Stimulated activated effector memory CD8-positive, alpha-beta T cell treated with anti-CD3 and anti-CD28 coated beads, Interleukin-12 subunit alpha, Interleukin-12 subunit beta, amount 100 ng/mL, for 72 hours (primary cell): ENCODE measurements around the gene CARD19.
"Not testable (repeated sequence)": the region's sequence is repeated elsewhere in the genome, so short reads cannot be mapped to it uniquely, and the experiment has no call there.

Experiments used
- ATAC-seq: fragments of 150-1000 bp; cut with Tn5 transposase; 2 replicates; pipeline ENCODE4 v1.10.0; 2021
- DNase-seq, 2 donors: peaks; one replicate each; pipeline ENCODE4 v3.0.0; 2021 to 2022; ENCODE audit warnings: low spot score in 2 of 2
- H3K27ac Mint-ChIP-seq: one replicate; pipeline ENCODE4 v1.8.0; 2022; ENCODE audit warnings: mild to moderate bottlenecking, mixed read lengths
- H3K36me3 Mint-ChIP-seq: one replicate; pipeline ENCODE4 v1.8.0; 2022; ENCODE audit warnings: mild to moderate bottlenecking, mixed read lengths
- H3K4me1 Mint-ChIP-seq: one replicate; pipeline ENCODE4 v1.8.0; 2022; ENCODE audit warnings: mixed read lengths
- H3K4me3 Mint-ChIP-seq: one replicate; pipeline ENCODE4 v1.8.0; 2022; ENCODE audit warnings: mild to moderate bottlenecking, mixed read lengths
- H3K9me3 Mint-ChIP-seq: one replicate; pipeline ENCODE4 v1.8.0; 2022; ENCODE audit warnings: mixed read lengths

Gene CARD19

GRCh38 chr9:93116072-93116961 is 20.3 kb downstream of the CARD19 start:
- no peak for DNase-seq
- H3K27ac Mint-ChIP-seq, result no peak overlapping the region
- H3K36me3 Mint-ChIP-seq, result peaks cover 65% of the 10 kb centered on the region
- no peaks in the 10 kb centered on the region for H3K9me3 Mint-ChIP-seq
- peaks cover 41% of the 10 kb centered on the region for H3K4me1 Mint-ChIP-seq
- no peak for ATAC-seq
- H3K4me3 Mint-ChIP-seq, result no peak overlapping the region

DNA sequence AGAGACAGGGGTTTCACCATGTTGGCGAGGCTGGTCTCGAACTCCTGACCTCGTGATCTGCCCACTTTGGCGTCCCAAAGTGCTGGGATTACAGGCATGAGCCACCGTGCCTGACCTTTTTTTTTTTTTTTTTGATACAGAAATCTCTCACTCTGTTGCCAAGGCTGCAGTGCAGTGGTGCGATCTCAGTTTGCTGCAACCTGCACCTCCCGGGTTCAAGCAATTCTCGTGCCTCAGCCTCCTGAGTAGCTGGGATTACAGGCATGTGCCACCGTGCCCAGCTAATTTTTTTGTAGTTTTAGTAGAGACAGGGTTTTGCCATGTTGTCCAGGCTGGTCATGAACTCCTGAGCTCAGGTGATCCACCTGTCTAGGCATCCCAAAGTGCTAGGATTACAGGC is 21.5 kb downstream of the CARD19 start:
- peak overlapping the region; percentile 33 for H3K27ac Mint-ChIP-seq
- H3K9me3 Mint-ChIP-seq, H3K4me3 Mint-ChIP-seq, ATAC-seq, DNase-seq: not testable (repeated sequence)
- H3K36me3 Mint-ChIP-seq, result peaks cover 72% of the 10 kb centered on the region
- peaks cover 49% of the 10 kb centered on the region for H3K4me1 Mint-ChIP-seq

GRCh38 chr9:93117924-93118862 is 22.2 kb downstream of the CARD19 start:
- ATAC-seq (no peak), DNase-seq (no peak)
- Mint-ChIP-seq H3K4me1 (peaks cover 49% of the 10 kb centered on the region), H3K27ac (peak overlapping the region; percentile 33), H3K9me3 (no peaks in the 10 kb centered on the region), H3K36me3 (peaks cover 72% of the 10 kb centered on the region), H3K4me3 (no peak overlapping the region)

- no peak for ATAC-seq
- DNase-seq, result no peak
- Mint-ChIP-seq H3K4me3 (peak overlapping the region; percentile 30), H3K27ac (peak overlapping the region; percentile 33), H3K4me1 (peaks cover 49% of the 10 kb centered on the region), H3K36me3 (peaks cover 75% of the 10 kb centered on the region), H3K9me3 (no peaks in the 10 kb centered on the region)
Measured at GRCh38 chr9:93118863-93119702, 23.1 kb downstream of the CARD19 start.

- Mint-ChIP-seq H3K4me1 (peaks cover 48% of the 10 kb centered on the region), H3K9me3 (no peaks in the 10 kb centered on the region), H3K27ac (peak overlapping the region; percentile 33), H3K36me3 (peaks cover 80% of the 10 kb centered on the region), H3K4me3 (peak overlapping the region; percentile 30)
- ATAC-seq (no peak), DNase-seq (no peak)
Measured at GRCh38 chr9:93119703-93119952, 23.6 kb downstream of the CARD19 start.

- Mint-ChIP-seq H3K27ac (peak overlapping the region; percentile 33), H3K4me3 (peak overlapping the region; percentile 30), H3K4me1 (peaks cover 42% of the 10 kb centered on the region), H3K36me3 (peaks cover 80% of the 10 kb centered on the region), H3K9me3 (no peaks in the 10 kb centered on the region)
- DNase-seq (no peak), ATAC-seq (peak; percentile 84)
Measured at GRCh38 chr9:93119953-93120845, 24.2 kb downstream of the CARD19 start.

GRCh38 chr9:93120846-93121315 is 24.9 kb downstream of the CARD19 start:
- H3K27ac Mint-ChIP-seq, result peak overlapping the region; percentile 33
- no peaks in the 10 kb centered on the region for H3K9me3 Mint-ChIP-seq
- peaks cover 86% of the 10 kb centered on the region for H3K36me3 Mint-ChIP-seq
- H3K4me3 Mint-ChIP-seq, result no peak overlapping the region
- no peak for ATAC-seq
- peaks cover 44% of the 10 kb centered on the region for H3K4me1 Mint-ChIP-seq
- DNase-seq, result no peak

DNA sequence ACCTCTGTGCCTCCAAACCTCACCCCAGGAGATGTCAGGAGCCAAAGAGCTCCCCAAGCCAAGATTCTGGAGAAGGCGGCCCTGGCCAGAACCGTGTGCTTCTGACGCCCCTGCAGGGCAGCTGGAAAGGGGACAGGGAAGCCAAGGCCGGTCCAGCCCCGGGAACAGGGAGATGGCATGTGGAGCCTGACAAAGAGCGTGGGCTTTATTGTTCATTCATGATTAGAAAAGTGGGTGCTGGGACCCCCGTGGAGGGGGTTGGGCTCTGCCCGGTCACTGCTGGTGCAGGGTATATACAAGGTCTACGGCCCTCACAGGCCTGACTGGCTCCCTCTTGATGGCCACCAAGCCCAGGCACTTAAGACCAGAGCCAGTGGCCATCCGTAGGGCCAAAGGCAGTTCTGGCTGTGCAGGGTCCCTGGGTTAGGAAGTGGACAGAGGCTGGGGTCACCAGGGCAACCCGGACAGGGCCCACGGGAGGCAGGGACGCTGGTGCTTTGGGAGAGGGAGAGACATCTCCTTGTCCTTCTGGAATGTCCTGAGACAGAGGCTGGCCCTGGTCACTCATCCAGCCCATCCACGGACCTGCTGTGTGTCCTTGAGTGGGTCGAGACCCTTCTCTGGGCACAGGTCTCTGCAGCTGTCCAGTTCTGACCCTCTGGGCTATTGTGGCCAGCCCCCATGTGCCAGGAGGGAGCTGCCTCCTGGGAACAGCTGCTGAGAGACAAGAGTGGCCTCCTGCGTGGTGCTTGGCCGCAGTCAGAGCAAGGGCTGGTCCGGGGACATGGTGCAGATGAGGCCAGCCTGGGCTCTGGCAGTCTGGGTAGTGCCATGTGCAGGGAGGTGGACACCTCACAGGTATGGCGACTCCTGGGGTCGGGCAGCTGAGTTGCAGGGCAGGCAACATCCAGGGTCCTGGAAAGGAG is 25.6 kb downstream of the CARD19 start:
- H3K4me1 Mint-ChIP-seq, result peaks cover 51% of the 10 kb centered on the region
- no peaks in the 10 kb centered on the region for H3K9me3 Mint-ChIP-seq
- no peak overlapping the region for H3K4me3 Mint-ChIP-seq
- DNase-seq (no peak), ATAC-seq (no peak)
- H3K27ac Mint-ChIP-seq, result peak overlapping the region; percentile 33
- H3K36me3 Mint-ChIP-seq, result peaks cover 93% of the 10 kb centered on the region

GRCh38 chr9:93122721-93123221 is 26.8 kb downstream of the CARD19 start:
- Mint-ChIP-seq H3K27ac (no peak overlapping the region), H3K36me3 (peaks cover 93% of the 10 kb centered on the region), H3K4me3 (no peak overlapping the region), H3K9me3 (no peaks in the 10 kb centered on the region), H3K4me1 (peaks cover 63% of the 10 kb centered on the region)
- no peak for DNase-seq
- ATAC-seq, result no peak

- H3K27ac Mint-ChIP-seq, result peak overlapping the region; percentile 20
- DNase-seq (no peak), ATAC-seq (no peak)
- H3K36me3 Mint-ChIP-seq, result peaks cover 91% of the 10 kb centered on the region
- H3K9me3 Mint-ChIP-seq, result no peaks in the 10 kb centered on the region
- peaks cover 66% of the 10 kb centered on the region for H3K4me1 Mint-ChIP-seq
- H3K4me3 Mint-ChIP-seq, result no peak overlapping the region
Measured at GRCh38 chr9:93123561-93124283, 27.7 kb downstream of the CARD19 start.

DNA sequence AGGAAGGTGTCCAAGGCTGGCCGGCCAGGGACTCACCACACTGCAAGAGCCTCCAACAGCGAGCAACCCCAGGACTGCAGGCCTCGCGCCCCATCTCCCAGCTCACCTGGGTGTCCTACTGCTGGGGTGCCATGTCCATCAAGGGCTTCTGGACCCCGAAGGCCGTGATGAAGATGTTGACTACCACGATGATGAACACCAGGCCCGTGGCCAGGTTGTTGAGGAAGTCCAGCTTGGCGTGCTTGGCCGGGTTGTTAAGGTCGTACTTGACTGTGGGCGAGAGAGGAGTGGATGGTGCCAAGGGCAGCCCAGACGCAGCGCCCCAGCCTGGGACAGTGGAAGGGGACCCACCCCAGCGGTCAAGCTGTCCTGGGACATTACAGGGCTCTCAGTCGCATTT is 28.8 kb downstream of the CARD19 start:
- no peak for ATAC-seq
- Mint-ChIP-seq H3K27ac (peak overlapping the region; percentile 20), H3K4me3 (no peak overlapping the region), H3K36me3 (peaks cover 89% of the 10 kb centered on the region), H3K4me1 (peaks cover 66% of the 10 kb centered on the region), H3K9me3 (no peaks in the 10 kb centered on the region)
- DNase-seq, result no peak

DNA sequence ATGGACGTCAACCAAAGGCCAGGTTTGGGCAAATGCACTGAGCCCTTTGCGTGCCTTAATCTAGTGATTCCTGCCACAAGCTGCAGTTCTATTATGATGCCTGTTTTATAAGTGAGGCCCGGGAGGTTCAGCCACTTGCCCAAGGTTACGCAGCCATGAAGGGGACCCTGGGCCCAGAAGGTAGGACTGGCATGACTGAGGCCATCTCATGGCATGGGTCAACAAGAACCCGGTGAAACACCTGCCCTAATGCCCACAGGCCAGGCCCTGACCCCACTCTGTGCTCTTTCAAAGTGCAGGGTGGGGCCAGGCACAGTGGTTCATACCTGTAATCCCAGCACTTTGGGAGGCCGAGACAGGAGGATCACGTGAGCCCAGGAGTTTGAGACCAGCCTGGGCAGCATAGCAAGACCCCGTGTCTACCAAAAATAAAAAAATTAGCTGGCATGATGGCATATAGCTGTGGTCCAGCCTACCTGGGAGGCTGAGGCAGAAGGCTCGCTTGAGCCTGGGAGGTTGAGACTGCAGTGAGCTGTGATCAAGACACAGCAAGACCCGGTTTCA is 29.4 kb downstream of the CARD19 start:
- H3K36me3 Mint-ChIP-seq, result peaks cover 87% of the 10 kb centered on the region
- H3K27ac Mint-ChIP-seq, result peak overlapping the region; percentile 91

More for the DNA sequence above, 29.4 kb downstream of the CARD19 start:
- Mint-ChIP-seq H3K4me1 (peaks cover 63% of the 10 kb centered on the region), H3K4me3 (peak overlapping the region; percentile 63), H3K9me3 (no peaks in the 10 kb centered on the region)
- ATAC-seq, result no peak
- DNase-seq, result no peak
